Smooth muscle cell (in vitro differentiated cells): ENCODE data around the gene TMEM175. TPM values are rescaled to one million over a fixed set of nuclear protein-coding genes. Genes with fewer than 3 reads are reported as not detected.

Source experiments
- DNase-seq: peaks from one replicate; lab custom pipeline; 2025; ENCODE audit not compliant: unreplicated experiment; lab: John Stamatoyannopoulos, UW
- H2AFZ ChIP-seq: fragments of 200-600 bp; sonication (generic); 2 replicates; pipeline ENCODE4 v1.6.0; 2016; ENCODE audit warnings: antibody characterized with exemption, low read depth, mild to moderate bottlenecking
- H3F3A ChIP-seq: fragments of 200-600 bp; sonication (generic); 2 replicates; pipeline ENCODE4 v1.6.0; 2017; ENCODE audit warnings: antibody characterized with exemption, low read depth
- H3K27ac ChIP-seq: fragments of 200-600 bp; sonication (generic); 2 replicates; pipeline ENCODE4 v1.5.1; 2016; ENCODE audit warnings: low read depth, mild to moderate bottlenecking
- H3K27me3 ChIP-seq: fragments of 200-600 bp; sonication (generic); 2 replicates; pipeline ENCODE4 v1.6.1; 2016; ENCODE audit warnings: low read depth, mild to moderate bottlenecking
- H3K36me3 ChIP-seq: fragments of 200-600 bp; sonication (generic); 2 replicates; pipeline ENCODE4 v1.5.1; 2016; ENCODE audit warnings: low read depth
- H3K4me1 ChIP-seq: fragments of 200-600 bp; sonication (generic); 2 replicates; pipeline ENCODE4 v1.5.1; 2016; ENCODE audit warnings: low read depth
- H3K4me2 ChIP-seq: fragments of 200-600 bp; sonication (generic); 2 replicates; pipeline ENCODE4 v1.6.0; 2016; ENCODE audit warnings: mild to moderate bottlenecking
- H3K4me3 ChIP-seq: fragments of 200-600 bp; sonication (generic); 2 replicates; pipeline ENCODE4 v1.5.1; 2016; ENCODE audit warnings: mild to moderate bottlenecking
- H3K79me2 ChIP-seq: fragments of 200-600 bp; sonication (generic); 2 replicates; pipeline ENCODE4 v1.6.0; 2016; ENCODE audit warnings: low read depth, mild to moderate bottlenecking
- H3K9ac ChIP-seq: fragments of 200-600 bp; sonication (generic); 2 replicates; pipeline ENCODE4 v1.6.0; 2016; ENCODE audit warnings: low read depth
- H3K9me3 ChIP-seq: fragments of 200-600 bp; sonication (generic); replicated peaks from 2 replicates; pipeline ENCODE4 v1.5.1; 2016; ENCODE audit warnings: low read depth
- H4K20me1 ChIP-seq: fragments of 200-600 bp; sonication (generic); 2 replicates; pipeline ENCODE4 v1.6.0; 2016; ENCODE audit warnings: low read depth
- WGBS: methylation state at CpG from one replicate; pipeline ENCODE4 v1.1.7; 2016; ENCODE audit warnings: low lambda C conversion rate; 5-methylcytosine and 5-hydroxymethylcytosine counted together
- polyA plus RNA-seq: library from polyadenylated mRNA; unstranded; fragments of >200 nt; fragmentation: Nextera tagmentation; extraction: Ambion mirVana; gene quantifications from 2 replicates; pipeline ENCODE4 v1.2.1, GENCODE V29; 2016
- total RNA-seq: library from RNA; depleted of rRNA; stranded (reverse); fragments of >200 nt; gene quantifications from 2 replicates; pipeline ENCODE4 v1.2.3, GENCODE V29; 2014
- TF ChIP-seq, protein P1 (sequence below): fragments of 200-600 bp; sonication (generic); IDR thresholded peaks from 2 replicates; pipeline ENCODE4 v1.5.1; 2017; ENCODE audit warnings: borderline replicate concordance, mild to moderate bottlenecking, antibody characterized with exemption; ENCODE audit not compliant: insufficient read depth, poor library complexity, severe bottlenecking

TMEM175 gene
- total and polyA plus RNA-seq, 2 experiments from 2014 or later = 20.6 to 27.6 TPM

DNA sequence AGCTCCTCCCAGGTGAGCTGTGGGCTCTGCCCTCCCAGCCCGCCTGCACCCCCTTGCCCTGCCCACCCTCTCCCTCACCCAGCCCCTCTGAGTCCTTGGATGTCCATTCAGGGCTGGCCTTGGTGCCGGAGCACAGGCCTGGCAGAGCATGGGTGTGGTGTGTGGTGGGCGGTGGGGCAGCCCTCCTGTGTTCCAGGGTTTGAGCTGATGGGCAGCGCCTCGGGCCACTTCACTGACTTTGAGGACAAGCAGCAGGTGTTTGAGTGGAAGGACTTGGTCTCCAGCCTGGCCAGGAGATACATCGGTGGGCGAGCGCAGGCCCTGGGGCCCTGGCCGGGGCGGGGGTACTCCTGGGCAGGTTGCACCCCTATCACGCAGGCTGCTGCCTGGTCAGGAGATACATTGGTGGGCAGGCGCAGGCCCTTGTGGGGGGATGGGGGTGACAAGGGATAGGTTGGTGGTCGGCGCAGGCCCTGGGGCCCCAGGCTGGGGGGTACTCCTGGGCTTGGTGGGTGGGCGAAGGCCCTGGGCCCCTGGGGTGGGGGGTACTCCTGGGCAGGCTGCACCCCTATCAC, 68.5 kb downstream of the TMEM175 start:
- Histone ChIP-seq H3K27me3 (peaks cover 88% of the 10 kb centered on the region), H3K4me2 (no peak overlapping the region), H3K36me3 (no peaks in the 10 kb centered on the region), H3K4me3 (no peak overlapping the region), H3K27ac (no peak overlapping the region), H3K4me1 (peaks cover 3% of the 10 kb centered on the region), H2AFZ (no peak overlapping the region), H3K9ac (no peak overlapping the region), H4K20me1 (peaks cover 27% of the 10 kb centered on the region), H3K79me2 (no peaks in the 10 kb centered on the region), H3K9me3 (no peaks in the 10 kb centered on the region), H3F3A (no peaks in the 10 kb centered on the region)
- no peak for DNase-seq
- 96% methylated on average over 14 of the region's 15 CpGs for WGBS
- TF ChIP-seq, protein P1, sequence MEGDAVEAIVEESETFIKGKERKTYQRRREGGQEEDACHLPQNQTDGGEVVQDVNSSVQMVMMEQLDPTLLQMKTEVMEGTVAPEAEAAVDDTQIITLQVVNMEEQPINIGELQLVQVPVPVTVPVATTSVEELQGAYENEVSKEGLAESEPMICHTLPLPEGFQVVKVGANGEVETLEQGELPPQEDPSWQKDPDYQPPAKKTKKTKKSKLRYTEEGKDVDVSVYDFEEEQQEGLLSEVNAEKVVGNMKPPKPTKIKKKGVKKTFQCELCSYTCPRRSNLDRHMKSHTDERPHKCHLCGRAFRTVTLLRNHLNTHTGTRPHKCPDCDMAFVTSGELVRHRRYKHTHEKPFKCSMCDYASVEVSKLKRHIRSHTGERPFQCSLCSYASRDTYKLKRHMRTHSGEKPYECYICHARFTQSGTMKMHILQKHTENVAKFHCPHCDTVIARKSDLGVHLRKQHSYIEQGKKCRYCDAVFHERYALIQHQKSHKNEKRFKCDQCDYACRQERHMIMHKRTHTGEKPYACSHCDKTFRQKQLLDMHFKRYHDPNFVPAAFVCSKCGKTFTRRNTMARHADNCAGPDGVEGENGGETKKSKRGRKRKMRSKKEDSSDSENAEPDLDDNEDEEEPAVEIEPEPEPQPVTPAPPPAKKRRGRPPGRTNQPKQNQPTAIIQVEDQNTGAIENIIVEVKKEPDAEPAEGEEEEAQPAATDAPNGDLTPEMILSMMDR = no peak

DNA sequence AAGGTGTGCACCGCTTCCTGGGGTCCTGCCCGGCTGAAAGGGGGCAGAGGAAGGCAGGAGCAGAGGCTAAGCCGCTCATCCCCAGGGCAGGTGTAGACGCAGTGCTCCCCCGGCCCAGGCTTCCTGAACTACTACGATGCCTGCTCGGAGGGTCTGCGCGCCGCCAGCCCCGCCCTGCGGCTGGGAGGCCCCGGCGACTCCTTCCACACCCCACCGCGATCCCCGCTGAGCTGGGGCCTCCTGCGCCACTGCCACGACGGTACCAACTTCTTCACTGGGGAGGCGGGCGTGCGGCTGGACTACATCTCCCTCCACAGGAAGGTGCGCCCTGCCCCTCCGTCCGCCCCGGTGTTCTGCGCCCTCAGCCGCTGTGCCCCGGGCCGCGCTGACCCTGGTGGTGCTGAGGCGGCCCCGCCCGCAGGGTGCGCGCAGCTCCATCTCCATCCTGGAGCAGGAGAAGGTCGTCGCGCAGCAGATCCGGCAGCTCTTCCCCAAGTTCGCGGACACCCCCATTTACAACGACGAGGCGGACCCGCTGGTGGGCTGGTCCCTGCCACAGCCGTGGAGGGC, 69.4 kb downstream of the TMEM175 start:
- Histone ChIP-seq H3F3A (no peaks in the 10 kb centered on the region), H3K9me3 (no peaks in the 10 kb centered on the region), H3K4me1 (peaks cover 3% of the 10 kb centered on the region), H2AFZ (no peak overlapping the region), H4K20me1 (peaks cover 18% of the 10 kb centered on the region), H3K27me3 (peaks cover 84% of the 10 kb centered on the region), H3K9ac (no peak overlapping the region), H3K36me3 (no peaks in the 10 kb centered on the region), H3K27ac (no peak overlapping the region), H3K4me3 (no peak overlapping the region), H3K4me2 (no peak overlapping the region), H3K79me2 (no peaks in the 10 kb centered on the region)
- DNase-seq = no peak
- TF ChIP-seq, protein P1 = no peak
- 47% methylated on average over 38 of the region's 48 CpGs for WGBS

DNA sequence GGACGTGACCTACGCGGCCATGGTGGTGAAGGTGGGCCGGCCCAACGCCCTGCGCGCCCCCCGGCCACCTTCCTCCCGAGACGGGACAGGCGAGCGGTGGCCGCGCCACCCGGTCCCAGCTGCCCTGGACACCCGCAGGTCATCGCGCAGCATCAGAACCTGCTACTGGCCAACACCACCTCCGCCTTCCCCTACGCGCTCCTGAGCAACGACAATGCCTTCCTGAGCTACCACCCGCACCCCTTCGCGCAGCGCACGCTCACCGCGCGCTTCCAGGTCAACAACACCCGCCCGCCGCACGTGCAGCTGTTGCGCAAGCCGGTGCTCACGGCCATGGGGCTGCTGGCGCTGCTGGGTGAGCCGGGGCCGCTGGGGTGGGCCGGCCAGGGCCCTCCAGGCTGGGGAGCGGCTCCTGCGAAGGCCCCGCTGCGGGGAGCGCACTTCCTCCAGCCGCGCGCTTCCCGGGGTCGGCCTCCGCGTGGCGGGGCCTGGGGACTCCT, 69.9 kb downstream of the TMEM175 start:
- Histone ChIP-seq H2AFZ (no peak overlapping the region), H3K4me2 (peak overlapping the region; percentile 48), H3K79me2 (no peaks in the 10 kb centered on the region), H3F3A (no peaks in the 10 kb centered on the region), H3K9me3 (no peaks in the 10 kb centered on the region), H3K36me3 (no peaks in the 10 kb centered on the region), H3K27ac (no peak overlapping the region), H4K20me1 (peaks cover 14% of the 10 kb centered on the region), H3K9ac (no peak overlapping the region), H3K4me1 (peaks cover 3% of the 10 kb centered on the region), H3K27me3 (peaks cover 84% of the 10 kb centered on the region), H3K4me3 (no peak overlapping the region)
- WGBS = 2% methylated on average over 35 of the region's 54 CpGs
- TF ChIP-seq, protein P1 = no peak
- DNase-seq = no peak
